NCI-H1048 (cell line): Measurements from ENCODE around the gene DEFB108B.
"Not testable (repeated sequence)": the region's sequence is repeated elsewhere in the genome, so short reads cannot be mapped to it uniquely, and the experiment has no call there.

ENCODE experiments used
- DNase-seq: peaks from one replicate; lab custom pipeline; 2025; lab: John Stamatoyannopoulos, UW

Gene DEFB108B

GRCh38 chr11:71832811-71833210, at the start of gene DEFB108B:
Gene DEFB108B (plus strand): TSS chr11:71833200. CDS start chr11:71833200, 0 bp downstream.
- not testable (repeated sequence) for DNase-seq

GRCh38 chr11:71786114-71786847, 46.7 kb upstream of the DEFB108B start:
- DNase-seq = not testable (repeated sequence)

GRCh38 chr11:71786848-71787097, 46.2 kb upstream of the DEFB108B start:
- not testable (repeated sequence) for DNase-seq

GRCh38 chr11:71787098-71787823, 45.7 kb upstream of the DEFB108B start:
- peak; percentile 95 for DNase-seq

- DNase-seq = not testable (repeated sequence)
Observed at GRCh38 chr11:71787824-71788454, 45.1 kb upstream of the DEFB108B start.

GRCh38 chr11:71789444-71790196, 43.4 kb upstream of the DEFB108B start:
- DNase-seq = not testable (repeated sequence)

- DNase-seq = not testable (repeated sequence)
Observed at GRCh38 chr11:71791111-71791510, 41.9 kb upstream of the DEFB108B start.

GRCh38 chr11:71792621-71793235, 40.3 kb upstream of the DEFB108B start:
- DNase-seq = not testable (repeated sequence)

GRCh38 chr11:71794386-71795040, 38.5 kb upstream of the DEFB108B start:
- not testable (repeated sequence) for DNase-seq

GRCh38 chr11:71795236-71795635, 37.8 kb upstream of the DEFB108B start:
- not testable (repeated sequence) for DNase-seq

GRCh38 chr11:71796016-71796415, 37.0 kb upstream of the DEFB108B start:
- not testable (repeated sequence) for DNase-seq

GRCh38 chr11:71796781-71797180, 36.2 kb upstream of the DEFB108B start:
- not testable (repeated sequence) for DNase-seq

GRCh38 chr11:71799556-71800128, 33.4 kb upstream of the DEFB108B start:
- not testable (repeated sequence) for DNase-seq

- DNase-seq = not testable (repeated sequence)
Observed at GRCh38 chr11:71800335-71800953, 32.6 kb upstream of the DEFB108B start.

- DNase-seq = not testable (repeated sequence)
Observed at GRCh38 chr11:71801026-71801425, 32.0 kb upstream of the DEFB108B start.

GRCh38 chr11:71802874-71803273, 30.1 kb upstream of the DEFB108B start:
- not testable (repeated sequence) for DNase-seq

- not testable (repeated sequence) for DNase-seq
Observed at GRCh38 chr11:71804158-71804947, 28.6 kb upstream of the DEFB108B start.

GRCh38 chr11:71812529-71812928, 20.5 kb upstream of the DEFB108B start:
- DNase-seq = not testable (repeated sequence)
